Measurements from ENCODE around the gene LPP. TPM values are rescaled to one million over a fixed set of nuclear protein-coding genes. Genes with fewer than 3 reads are reported as not detected.

LPP gene
- total RNA-seq, 1 experiment from 2014 or later = 120 TPM

- ChIA-PET POLR2A (no interaction called here), CTCF (no interaction called here)
- Mint-ChIP-seq H3K27ac (ENCODE audit: unreplicated experiment) (peak overlapping the region; percentile 20), H3K4me3 (ENCODE audit: unreplicated experiment) (no peak overlapping the region), H3K9me3 (ENCODE audit: unreplicated experiment) (no peaks in the 10 kb centered on the region), H3K36me3 (ENCODE audit: insufficient read depth, unreplicated experiment) (peaks cover 6% of the 10 kb centered on the region), H3K27me3 (ENCODE audit: insufficient read depth, unreplicated experiment) (no peaks in the 10 kb centered on the region), H3K4me1 (ENCODE audit: low read depth, unreplicated experiment) (peaks cover 5% of the 10 kb centered on the region)
- intact Hi-C loops (cut with micrococcal nuclease; ENCODE audit: unreplicated experiment) = no loop called here
- no peak for DNase-seq
- Histone ChIP-seq H3K36me3 (ENCODE audit: control insufficient read depth, insufficient read depth, low read length) (no peaks in the 10 kb centered on the region), H3K9me3 (no peaks in the 10 kb centered on the region), H3K27me3 (replicated peaks; ENCODE audit: control insufficient read depth, insufficient read depth, low read length) (no peaks in the 10 kb centered on the region), H3K4me3 (ENCODE audit: low read depth, low read length) (no peak overlapping the region), H3K4me1 (no peaks in the 10 kb centered on the region)
- no TSS peak for BruUV-seq (replicated peaks)
- TF ChIP-seq CTCF (IDR thresholded peaks at IDR 0.05; ENCODE audit: insufficient read depth in 1 of 2, low read depth in 1 of 2, low read length in 1 of 2, severe bottlenecking in 1 of 2, unreplicated experiment in 1 of 2) = no peak
Observed at GRCh38 chr3:188573956-188574355, 420.0 kb downstream of the LPP start.

GRCh38 chr3:188574885-188575284 lies 420.9 kb downstream of the LPP start:
- Histone ChIP-seq H3K27me3 (replicated peaks; ENCODE audit: control insufficient read depth, insufficient read depth, low read length) (no peaks in the 10 kb centered on the region), H3K4me1 (no peaks in the 10 kb centered on the region), H3K36me3 (ENCODE audit: control insufficient read depth, insufficient read depth, low read length) (no peaks in the 10 kb centered on the region), H3K9me3 (no peaks in the 10 kb centered on the region), H3K4me3 (ENCODE audit: low read depth, low read length) (no peak overlapping the region)
- H3K27ac Mint-ChIP-seq (ENCODE audit: unreplicated experiment) = no peak overlapping the region
- TF ChIP-seq CTCF (IDR thresholded peaks at IDR 0.05; ENCODE audit: insufficient read depth in 1 of 2, low read depth in 1 of 2, low read length in 1 of 2, severe bottlenecking in 1 of 2, unreplicated experiment in 1 of 2) = no peak
- ChIA-PET POLR2A (no interaction called here), CTCF (interaction anchor here (0.6 kb wide), 1 partner anchor 834 kb away, joined by 7 read pairs; no protein-coding TSS in a partner anchor)
- no peak overlapping the region for H3K4me3 Mint-ChIP-seq (ENCODE audit: unreplicated experiment)
- intact Hi-C loops (cut with micrococcal nuclease; ENCODE audit: unreplicated experiment) = no loop called here
- no peaks in the 10 kb centered on the region for H3K9me3 Mint-ChIP-seq (ENCODE audit: unreplicated experiment)
- DNase-seq = no peak
- H3K27me3 Mint-ChIP-seq (ENCODE audit: insufficient read depth, unreplicated experiment) = no peaks in the 10 kb centered on the region
- peaks cover 5% of the 10 kb centered on the region for H3K4me1 Mint-ChIP-seq (ENCODE audit: low read depth, unreplicated experiment)
- no TSS peak for BruUV-seq (replicated peaks)
- peaks cover 6% of the 10 kb centered on the region for H3K36me3 Mint-ChIP-seq (ENCODE audit: insufficient read depth, unreplicated experiment)

DNA sequence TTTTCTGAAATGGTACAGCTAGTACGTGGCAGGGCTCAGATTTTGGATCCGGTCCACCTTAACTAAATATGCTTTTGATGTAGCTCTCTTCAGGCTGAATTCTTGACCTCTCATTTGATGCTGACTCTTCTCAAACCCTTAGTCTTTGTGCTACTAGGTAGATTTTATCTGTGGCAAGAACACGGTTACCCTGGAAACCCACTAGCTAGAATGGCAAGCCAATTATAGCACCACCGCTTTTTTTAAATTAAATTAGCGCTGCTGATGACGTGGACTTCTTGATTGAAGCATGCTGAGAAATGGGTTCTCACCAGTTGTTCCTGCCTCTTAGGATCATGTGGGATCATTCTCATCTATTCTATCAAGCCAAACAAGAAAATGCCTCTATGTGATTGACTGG lies 421.5 kb downstream of the LPP start:
- Histone ChIP-seq H3K36me3 (ENCODE audit: control insufficient read depth, insufficient read depth, low read length) (no peaks in the 10 kb centered on the region), H3K4me3 (ENCODE audit: low read depth, low read length) (no peak overlapping the region), H3K27me3 (replicated peaks; ENCODE audit: control insufficient read depth, insufficient read depth, low read length) (no peaks in the 10 kb centered on the region), H3K4me1 (no peaks in the 10 kb centered on the region), H3K9me3 (no peaks in the 10 kb centered on the region)
- no peak for DNase-seq
- no peak for TF ChIP-seq CTCF (IDR thresholded peaks at IDR 0.05; ENCODE audit: insufficient read depth in 1 of 2, low read depth in 1 of 2, low read length in 1 of 2, severe bottlenecking in 1 of 2, unreplicated experiment in 1 of 2)
- Mint-ChIP-seq H3K27me3 (ENCODE audit: insufficient read depth, unreplicated experiment) (no peaks in the 10 kb centered on the region), H3K36me3 (ENCODE audit: insufficient read depth, unreplicated experiment) (peaks cover 12% of the 10 kb centered on the region), H3K4me3 (ENCODE audit: unreplicated experiment) (no peak overlapping the region), H3K27ac (ENCODE audit: unreplicated experiment) (no peak overlapping the region), H3K9me3 (ENCODE audit: unreplicated experiment) (no peaks in the 10 kb centered on the region), H3K4me1 (ENCODE audit: low read depth, unreplicated experiment) (peaks cover 5% of the 10 kb centered on the region)
- no TSS peak for BruUV-seq (replicated peaks)
- ChIA-PET POLR2A (no interaction called here), CTCF (no interaction called here)
- intact Hi-C loops (cut with micrococcal nuclease; ENCODE audit: unreplicated experiment) = no loop called here

Measured in Caco-2 (cell line).